Skeletal muscle cell (primary cell): ENCODE data around the gene MIOX.
"Not testable (repeated sequence)": the region's sequence is repeated elsewhere in the genome, so short reads cannot be mapped to it uniquely, and the experiment has no call there.

Experiments
- DNase-seq: peaks from one replicate; pipeline ENCODE4 v3.0.0-alpha.2; 2010; ENCODE audit warnings: low read depth
- H3K4me3 ChIP-seq: 2 replicates; pipeline ENCODE4 v1.5.1; 2011; ENCODE audit warnings: low read depth, mild to moderate bottlenecking, control low read depth, low read length, moderate library complexity

The MIOX gene

DNA sequence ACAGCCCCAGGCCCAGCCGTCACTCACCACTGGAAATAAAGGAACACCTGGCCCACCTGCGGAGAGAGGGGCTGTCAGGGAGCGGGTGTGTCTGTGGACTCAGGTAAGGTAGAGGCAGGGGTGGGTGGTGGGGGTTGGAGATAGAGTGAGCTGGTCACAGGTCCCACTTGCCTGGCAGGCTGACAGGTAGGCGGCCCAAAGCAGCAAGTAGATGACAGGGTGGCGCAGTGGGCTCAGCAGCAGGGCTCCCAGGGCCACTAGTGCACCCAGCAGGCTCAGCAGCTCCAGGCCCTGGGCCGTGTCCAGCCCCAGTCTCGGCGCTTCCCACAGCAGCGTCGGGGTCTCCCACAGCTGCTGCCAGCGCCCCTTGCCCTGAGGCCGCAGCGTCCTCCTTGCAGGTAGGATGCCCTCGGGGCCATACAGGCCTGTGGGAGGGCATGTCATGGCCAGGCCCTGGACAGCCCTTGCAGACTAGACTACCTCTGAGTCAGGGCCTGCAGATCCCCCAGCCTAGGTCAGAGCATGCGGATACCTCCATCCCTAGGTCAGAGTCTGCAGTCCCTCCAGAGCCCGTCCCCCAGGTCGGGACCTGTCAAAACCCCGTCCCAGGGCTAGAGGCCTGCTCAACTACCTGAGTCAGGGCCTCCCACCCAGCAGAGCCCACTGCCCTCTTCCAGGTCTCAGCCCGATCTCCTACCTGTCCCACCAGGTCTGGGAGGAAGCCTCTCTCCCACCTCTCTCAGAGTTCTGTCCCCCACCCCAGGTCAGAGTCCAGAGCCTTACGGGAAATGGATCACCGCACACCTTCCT is 20.2 kb downstream of the MIOX start:
- no peak for DNase-seq
- H3K4me3 ChIP-seq: peak overlapping the region; percentile 72

DNA sequence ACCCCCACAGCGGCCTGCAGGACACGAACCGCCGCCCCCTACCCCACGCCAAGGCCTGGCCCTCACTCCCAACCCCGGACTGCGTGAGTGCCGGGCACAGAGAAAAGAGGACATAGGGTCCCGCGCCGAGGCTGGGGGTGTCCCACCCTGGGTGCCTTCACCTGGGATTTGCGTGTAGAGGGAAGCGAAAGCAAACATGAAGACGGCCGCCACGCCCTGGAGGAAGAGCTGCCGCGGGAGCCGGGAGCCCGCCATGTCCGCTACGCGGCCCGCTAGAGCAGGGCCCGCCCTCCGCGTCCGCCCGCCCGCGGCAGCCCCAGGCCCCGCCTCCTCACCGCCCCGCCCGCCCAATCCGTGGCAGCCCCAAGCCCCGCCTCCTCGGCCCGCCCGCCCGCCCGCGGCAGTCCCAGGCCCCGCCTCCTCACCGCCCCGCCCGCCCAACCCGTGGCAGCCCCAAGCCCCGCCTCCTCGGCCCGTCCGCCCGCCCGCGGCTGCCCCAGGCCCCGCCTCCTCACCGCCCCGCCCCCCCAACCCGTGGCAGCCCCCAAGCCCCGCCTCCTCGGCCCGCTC is 20.8 kb downstream of the MIOX start, which contains the start of gene LMF2:
TSS of gene LMF2 (minus strand) at position 282 of the 570 bp plus-strand sequence. CDS start at position 255, 27 bp downstream.
- DNase-seq: no peak
- H3K4me3 ChIP-seq: peak within 1 kb of the TSS; percentile 74

DNA sequence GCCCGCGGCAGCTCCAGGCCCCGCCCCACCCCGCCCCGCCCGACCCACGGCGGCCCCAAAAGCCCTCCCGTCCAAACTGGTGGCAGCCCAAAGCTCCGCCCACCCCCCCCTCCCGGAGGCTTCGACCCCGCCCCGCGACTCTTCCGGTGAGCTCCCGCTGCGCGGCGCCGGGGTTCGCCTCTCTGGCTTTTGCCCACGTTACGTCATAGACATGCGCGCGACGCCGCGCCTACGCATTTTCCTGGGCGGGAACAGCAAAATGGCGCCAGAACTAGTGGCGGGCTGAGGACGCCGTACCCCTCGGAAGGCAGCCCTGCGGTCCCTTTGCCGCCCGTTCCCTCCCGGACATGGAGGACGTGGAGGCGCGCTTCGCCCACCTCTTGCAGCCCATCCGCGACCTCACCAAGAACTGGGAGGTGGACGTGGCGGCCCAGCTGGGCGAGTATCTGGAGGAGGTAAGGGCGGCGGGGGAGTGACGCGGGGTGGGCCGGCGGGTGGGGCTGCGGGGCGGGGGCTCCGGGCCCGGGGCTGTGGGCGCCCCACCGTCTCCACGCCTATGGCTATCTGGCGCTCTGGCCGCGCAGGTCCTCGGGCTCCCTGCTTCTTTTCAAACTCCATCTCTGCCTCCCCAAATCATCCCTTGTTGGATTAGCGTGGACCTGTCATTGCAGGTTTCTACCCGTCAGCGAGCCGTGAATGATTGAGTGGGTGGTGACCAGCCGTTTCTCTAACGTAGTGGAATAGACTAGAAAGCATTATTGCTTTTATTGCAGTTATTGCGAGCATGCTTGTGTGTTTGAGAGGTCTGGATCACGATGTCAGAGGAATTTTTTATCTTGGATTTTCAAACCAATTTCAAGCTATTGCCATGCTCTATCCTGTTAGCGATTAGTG is 21.6 kb downstream of the MIOX start, which contains the start of gene NCAPH2:
TSS of gene NCAPH2 (plus strand) at position 234 of the 894 bp plus-strand sequence. CDS start at position 348, 114 bp downstream.
- peak within 1 kb of the TSS; percentile 74 for H3K4me3 ChIP-seq
- DNase-seq: peak; percentile 86

DNA sequence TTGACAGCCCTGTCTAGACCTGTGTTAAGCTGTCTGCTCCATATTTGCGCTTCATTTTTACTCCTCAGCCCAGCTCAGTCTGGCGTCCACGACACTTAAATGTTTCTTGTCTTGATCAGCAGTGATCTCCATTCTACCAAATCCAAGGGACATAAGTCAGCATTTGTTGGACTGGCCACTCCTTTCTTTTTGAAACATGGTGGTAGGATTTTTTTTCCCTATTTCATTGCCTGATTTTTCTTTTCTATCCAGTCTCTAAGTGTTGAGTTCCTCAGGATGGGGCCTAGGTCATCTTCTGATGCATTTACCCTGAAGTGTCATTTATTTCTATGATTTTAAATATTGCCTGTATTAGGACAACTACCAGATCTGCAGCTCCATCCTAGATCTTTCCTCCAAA is 22.2 kb downstream of the MIOX start:
- DNase-seq: no peak
- H3K4me3 ChIP-seq: peak overlapping the region; percentile 74

DNA sequence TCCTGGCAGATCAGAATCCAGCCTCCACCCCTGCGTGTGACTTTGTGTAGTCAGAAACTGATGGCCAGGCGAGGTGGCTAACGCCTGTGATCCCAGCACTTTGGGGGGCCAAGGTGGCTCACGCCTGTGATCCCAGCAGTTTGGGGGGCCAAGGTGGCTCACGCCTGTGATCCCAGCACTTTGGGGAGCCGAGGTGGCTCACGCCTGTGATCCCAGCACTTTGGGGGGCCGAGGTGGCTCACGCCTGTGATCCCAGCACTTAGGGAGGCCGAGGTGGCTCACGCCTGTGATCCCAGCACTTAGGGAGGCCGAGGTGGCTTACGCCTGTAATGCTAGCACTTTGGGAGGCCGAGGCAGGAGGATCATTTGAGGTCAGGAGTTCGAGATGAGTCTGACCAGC is 26.5 kb downstream of the MIOX start:
- DNase-seq: no peak
- no peak overlapping the region for H3K4me3 ChIP-seq

DNA sequence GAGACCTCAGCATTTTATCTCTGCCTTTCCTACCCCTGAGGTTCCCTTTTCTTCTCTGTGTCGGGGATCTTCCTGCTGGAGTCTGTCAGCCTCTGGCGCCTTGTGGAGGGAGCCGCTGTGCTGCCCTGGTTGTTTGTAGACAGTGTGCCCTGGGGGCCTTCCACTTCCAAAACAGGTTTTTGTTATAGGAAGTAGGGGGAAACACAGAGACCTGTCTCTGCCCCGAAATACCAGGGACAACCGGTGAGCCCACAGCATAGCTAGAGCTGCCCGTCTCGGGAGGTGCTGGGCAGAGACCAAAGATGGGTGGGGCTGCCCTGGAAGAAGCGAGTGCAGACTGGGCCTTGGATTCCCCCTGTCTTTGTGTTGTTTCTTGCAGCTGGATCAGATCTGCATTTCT is 29.4 kb downstream of the MIOX start:
- H3K4me3 ChIP-seq: no peak overlapping the region
- no peak for DNase-seq

DNA sequence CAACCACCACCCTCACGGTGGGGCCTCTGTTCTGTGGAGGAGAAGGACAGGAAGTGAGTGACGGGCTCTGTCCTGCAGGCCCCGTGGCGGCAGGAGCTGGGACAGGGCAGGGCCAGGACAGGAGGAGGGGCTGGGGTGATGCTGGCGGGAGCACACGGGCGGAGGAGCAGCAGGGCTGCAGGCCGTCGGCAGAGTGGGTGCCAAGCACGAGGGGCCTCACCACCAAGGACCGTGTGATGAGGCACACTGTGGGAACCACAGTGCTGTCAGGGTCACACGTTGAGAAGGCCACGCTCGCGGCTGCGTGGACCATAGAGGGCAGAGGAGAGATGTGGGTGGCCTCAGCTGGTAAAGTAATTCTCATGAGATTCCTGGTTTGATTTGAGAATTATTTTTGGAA is 30.2 kb downstream of the MIOX start:
- no peak overlapping the region for H3K4me3 ChIP-seq
- DNase-seq: no peak

DNA sequence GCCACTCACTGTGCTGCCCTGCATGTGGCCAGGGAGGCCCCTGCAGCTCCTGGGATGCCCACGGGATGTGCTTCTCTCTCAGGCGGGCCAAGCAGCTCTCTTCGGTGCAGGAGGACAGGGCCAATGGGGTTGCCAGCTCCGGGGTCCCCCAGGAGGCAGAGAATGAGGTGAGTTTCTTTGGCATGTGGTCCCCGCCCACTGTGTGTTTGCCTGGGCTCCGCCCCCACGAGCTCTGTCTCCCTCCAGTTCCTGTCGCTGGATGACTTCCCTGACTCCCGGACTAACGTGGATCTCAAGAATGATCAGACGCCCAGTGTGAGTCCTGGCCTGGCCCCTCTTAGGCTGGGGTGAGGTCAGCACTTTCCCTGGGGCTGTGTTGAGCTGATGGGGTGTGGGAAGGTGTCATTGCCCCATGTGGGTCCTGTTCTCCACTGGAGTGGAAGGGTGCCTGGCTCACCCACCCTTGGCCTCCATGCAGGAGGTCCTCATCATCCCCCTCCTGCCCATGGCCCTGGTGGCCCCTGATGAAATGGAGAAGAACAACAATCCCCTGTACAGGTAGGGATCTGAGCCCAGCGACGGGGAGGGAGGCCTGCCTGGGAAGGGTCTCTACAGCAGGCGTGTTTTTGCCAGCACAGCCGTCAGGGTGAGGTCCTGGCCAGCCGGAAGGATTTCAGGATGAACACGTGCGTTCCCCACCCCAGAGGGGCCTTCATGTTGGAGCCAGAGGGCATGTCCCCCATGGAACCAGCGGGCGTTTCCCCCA is 31.0 kb downstream of the MIOX start:
- no peak for DNase-seq
- H3K4me3 ChIP-seq: no peak overlapping the region

DNA sequence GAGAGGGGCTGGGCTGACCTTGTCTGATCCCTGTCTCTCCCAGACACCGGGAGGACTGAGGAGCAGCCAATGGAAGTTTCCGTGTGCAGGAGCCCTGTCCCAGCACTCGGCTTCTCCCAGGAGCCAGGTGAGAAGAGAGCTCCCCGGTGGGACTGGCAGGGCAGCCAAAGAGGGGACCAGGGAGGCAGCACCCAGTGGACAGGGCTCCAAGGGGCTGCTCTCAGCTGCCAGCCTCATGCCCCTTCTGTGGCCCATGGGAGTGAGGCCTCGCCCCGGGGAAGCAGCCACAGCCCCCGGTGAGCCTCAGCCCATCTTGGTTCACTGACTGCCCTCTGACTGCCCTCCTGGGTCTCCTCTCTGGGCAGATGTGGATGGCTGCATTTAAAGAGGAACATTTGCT is 31.9 kb downstream of the MIOX start:
- no peak for DNase-seq
- no peak overlapping the region for H3K4me3 ChIP-seq

DNA sequence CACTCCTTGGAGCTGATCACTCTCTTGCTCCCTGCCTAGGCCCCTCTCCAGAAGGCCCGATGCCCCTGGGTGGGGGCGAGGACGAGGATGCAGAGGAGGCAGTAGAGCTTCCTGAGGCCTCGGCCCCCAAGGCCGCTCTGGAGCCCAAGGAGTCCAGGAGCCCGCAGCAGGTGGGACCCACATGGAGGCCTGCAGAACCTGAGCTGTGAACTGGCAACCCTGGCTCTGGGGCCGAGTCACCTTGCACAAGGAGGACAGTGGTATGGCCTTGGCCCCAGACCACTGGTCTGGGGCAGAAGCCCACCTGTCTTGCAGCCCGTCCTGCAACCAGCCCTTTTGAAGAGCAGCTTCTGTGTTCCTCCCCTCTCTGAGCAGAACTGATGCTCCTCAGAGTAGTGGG is 32.5 kb downstream of the MIOX start:
- DNase-seq: no peak
- no peak overlapping the region for H3K4me3 ChIP-seq

DNA sequence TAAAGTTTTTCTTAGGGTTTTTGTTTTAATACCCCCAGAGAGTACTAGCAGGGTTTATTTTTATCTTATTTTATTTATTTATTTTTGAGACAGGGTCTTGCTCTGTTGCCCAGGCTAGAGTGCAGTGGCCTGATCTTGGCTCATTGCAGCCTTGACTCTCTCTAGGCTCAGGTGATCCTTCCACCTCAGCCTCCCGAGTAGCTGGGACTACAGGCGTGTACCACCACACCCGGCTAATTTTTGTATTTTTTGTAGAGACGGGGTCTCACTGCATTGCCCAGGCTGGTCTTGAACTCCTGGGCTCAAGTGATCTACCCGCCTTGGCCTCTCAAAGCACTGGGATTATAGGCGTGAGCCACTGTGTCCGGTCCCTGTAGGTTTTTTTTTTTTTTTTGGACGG is 33.5 kb downstream of the MIOX start:
- H3K4me3 ChIP-seq, DNase-seq: not testable (repeated sequence)

DNA sequence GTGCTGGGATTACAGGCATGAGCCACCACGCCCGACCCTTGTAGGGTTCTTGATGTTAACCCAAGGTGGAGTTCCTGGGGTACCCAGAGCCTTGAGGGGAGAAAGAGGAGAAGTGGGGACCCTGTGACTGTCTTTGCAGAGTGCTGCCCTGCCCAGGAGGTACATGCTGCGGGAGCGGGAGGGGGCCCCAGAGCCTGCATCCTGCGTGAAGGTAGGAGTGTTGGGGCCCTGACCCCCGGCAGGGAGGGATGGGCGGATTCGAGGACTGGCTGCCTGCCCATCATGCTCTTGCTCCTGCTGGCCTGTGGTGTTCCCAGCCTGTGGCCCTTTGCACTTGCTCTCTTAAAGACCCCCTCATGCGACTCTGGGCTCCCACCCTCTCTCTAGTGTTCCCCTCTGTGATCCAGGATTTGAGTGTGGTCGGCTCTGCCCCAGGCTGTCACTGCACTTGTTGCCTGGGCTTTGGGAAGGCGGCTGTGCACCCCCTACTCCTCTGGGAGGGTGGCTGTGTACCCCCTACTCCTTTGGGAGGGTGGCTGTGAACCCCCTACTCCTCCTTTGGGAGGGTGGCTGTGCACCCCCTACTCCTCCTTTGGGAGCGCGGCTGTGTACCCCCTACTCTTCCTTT is 34.3 kb downstream of the MIOX start:
- no peak overlapping the region for H3K4me3 ChIP-seq
- no peak for DNase-seq

DNA sequence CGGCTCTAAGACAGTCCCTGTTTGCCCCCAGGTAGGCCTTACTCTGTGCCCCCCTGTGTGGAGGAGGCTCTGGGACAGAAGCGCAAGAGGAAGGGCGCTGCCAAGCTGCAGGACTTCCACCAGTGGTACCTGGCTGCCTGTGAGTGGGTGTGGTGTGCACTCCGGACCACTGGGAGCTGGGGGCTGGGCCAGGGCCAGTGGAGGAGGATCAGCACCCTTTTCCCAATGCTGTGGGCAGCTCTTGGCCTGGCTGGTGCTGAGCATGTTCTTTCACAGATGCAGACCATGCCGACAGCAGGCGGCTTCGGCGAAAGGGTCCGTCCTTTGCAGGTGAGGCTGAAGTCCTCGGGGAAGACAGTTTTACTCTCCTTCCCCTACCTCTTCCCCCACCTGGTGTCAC is 35.1 kb downstream of the MIOX start:
- H3K4me3 ChIP-seq: no peak overlapping the region
- no peak for DNase-seq

DNA sequence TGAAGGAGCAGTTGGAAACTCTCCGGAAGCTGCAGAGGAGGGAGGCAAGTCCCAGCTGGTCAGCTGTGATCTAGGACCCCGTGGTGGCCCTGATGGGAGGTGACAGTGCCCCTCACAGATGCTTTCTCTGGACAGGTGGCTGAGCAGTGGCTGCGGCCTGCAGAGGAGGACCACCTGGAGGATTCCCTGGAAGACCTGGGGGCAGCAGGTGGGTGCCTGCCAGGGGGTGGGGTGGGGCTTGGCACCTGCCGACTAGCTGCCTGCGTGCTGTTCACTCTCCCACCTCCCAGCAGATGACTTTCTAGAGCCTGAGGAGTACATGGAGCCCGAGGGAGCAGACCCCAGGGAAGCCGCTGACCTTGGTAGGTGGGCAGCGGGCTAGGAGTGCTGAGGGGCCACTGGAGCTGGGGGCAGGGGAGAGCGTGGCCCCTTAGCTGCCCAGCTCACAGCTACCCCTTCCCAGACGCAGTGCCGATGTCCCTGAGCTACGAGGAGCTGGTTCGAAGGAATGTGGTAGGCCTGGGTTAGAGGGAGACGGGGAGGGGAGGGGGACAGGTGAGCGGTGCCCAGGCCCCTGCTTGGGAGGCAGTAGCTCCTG is 35.6 kb downstream of the MIOX start:
- no peak for DNase-seq
- H3K4me3 ChIP-seq: no peak overlapping the region

DNA sequence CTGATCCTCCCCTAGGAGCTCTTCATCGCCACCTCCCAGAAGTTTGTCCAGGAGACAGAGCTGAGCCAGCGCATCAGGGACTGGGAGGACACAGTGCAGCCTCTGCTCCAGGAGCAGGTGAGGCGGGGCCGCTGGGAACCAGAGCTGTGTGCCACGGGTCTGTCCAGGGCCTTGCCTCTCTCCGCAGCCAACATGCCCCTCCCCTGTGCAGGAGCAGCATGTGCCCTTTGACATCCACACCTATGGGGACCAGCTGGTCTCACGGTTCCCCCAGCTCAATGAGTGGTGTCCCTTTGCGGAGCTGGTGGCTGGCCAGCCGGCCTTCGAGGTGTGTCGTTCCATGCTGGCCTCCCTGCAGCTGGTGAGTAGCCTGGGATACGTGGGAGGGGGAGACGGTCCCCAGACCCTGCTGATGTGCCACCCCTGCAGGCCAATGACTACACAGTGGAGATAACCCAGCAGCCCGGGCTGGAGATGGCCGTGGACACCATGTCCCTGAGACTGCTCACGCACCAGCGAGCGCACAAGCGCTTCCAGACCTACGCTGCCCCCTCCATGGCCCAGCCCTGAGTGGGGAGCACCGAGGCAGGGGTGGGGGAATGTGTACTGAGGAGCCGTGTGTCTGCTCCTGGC is 36.3 kb downstream of the MIOX start:
- no peak for DNase-seq
- H3K4me3 ChIP-seq: no peak overlapping the region

DNA sequence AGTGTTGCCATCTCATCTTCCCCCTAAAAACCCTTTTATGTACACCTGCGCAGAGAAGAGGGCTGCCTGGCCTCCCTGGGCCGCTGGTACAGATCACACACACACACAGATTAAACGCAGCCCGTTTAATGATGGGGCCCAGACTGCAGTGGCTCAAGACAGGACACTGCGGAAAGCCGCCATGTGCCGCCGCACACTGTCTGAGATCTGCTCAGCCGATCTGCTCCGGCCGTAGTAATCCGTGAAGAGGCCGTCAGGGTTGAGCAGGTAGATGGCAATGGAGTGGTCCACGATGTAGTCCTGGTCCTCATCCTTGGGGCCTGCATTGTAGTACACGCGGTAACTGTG is 36.8 kb downstream of the MIOX start:
- DNase-seq: no peak
- no peak overlapping the region for H3K4me3 ChIP-seq

DNA sequence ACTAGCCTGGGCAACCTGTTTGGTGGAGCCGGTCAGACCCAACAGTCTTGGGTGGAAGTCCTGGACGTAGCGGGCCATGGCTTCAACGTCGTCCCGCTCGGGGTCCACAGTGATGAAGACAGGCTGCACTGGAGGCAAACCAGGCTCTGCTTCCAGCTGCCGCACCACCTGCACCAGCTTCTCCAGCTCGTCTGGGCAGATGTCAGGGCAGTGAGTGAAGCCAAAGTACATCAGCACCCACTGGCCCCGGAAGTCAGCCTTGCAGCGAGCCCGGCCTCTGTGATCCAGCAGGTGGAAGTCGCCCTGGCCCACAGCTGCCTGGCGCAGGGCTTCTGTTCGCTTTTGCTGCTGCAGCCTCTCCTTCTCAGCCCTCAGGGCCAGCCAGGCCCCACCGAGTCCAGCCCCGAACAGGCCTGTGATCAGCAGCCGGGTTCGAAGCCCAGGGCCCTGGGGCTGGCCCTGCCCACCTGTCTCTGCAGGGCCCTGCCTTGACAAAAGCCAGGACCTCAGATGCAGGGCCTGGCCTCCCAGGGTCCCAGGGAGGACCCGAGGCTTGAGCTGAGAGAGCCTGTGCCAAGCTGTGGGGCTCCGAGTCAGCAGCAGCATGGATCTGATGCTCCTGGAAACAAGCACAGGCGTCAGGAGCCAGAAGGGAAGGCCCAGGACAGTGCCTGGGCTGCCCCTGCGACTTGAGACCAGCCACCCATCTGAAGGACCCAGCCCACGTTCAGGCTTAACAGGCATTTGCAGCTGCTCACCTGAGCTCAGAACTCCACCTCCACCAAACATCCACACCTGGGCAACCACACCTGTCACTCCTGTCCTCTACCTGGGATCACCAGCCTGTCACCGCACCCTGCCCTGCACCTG is 37.4 kb downstream of the MIOX start:
- peak overlapping the region; percentile 87 for H3K4me3 ChIP-seq
- DNase-seq: no peak
